Lung (tissue), 12 donors: ENCODE measurements around the gene NLRP14. TPM values are rescaled to one million over a fixed set of nuclear protein-coding genes. Genes with fewer than 3 reads are reported as not detected.

Experiments
- ATAC-seq: fragments of 200-7000 bp; cut with Tn5 transposase; one replicate; pipeline ENCODE4 v1.9.1; 2020; ENCODE audit warnings: moderate number of reproducible peaks; ENCODE audit not compliant: insufficient read depth, low FRiP score
- DNase-seq, 3 donors: peaks; one replicate each; pipeline ENCODE4 v3.0.0-alpha.2; 2013 to 2017
- H3K27ac ChIP-seq, 2 donors: one replicate each; pipeline ENCODE4 v1.5.1; 2013; ENCODE audit warnings: mild to moderate bottlenecking in 2 of 2, moderate library complexity in 2 of 2, control low read depth in 1 of 2, inconsistent platforms in 1 of 2, low read depth in 1 of 2, low read length in 1 of 2
- H3K27me3 ChIP-seq, 3 donors: one replicate each; pipeline ENCODE4 v1.5.1; 2013; ENCODE audit warnings: low read length in 2 of 3; ENCODE audit not compliant: control insufficient read depth in 3 of 3, insufficient read depth in 3 of 3
- H3K36me3 ChIP-seq, 4 donors: one replicate each; pipeline ENCODE4 v1.5.1; 2013; ENCODE audit warnings: low read length in 4 of 4, mild to moderate bottlenecking in 1 of 4, moderate library complexity in 1 of 4; ENCODE audit not compliant: control insufficient read depth in 4 of 4, insufficient read depth in 4 of 4
- H3K4me1 ChIP-seq, 5 donors: one replicate each; pipeline ENCODE4 v1.5.1; 2013; ENCODE audit warnings: low read length in 5 of 5, mild to moderate bottlenecking in 2 of 5, moderate library complexity in 1 of 5; ENCODE audit not compliant: control insufficient read depth in 5 of 5, insufficient read depth in 5 of 5
- H3K4me3 ChIP-seq: one replicate; pipeline ENCODE4 v1.5.1; 2013; ENCODE audit warnings: mild to moderate bottlenecking, control low read depth, moderate library complexity
- H3K9ac ChIP-seq, 2 donors: one replicate each; pipeline ENCODE4 v1.5.1; 2013; ENCODE audit warnings: low read length in 2 of 2, control low read depth in 1 of 2; ENCODE audit not compliant: insufficient read depth in 1 of 2
- H3K9me3 ChIP-seq, 4 donors: one replicate each; pipeline ENCODE4 v1.5.1; 2013; ENCODE audit warnings: low read length in 3 of 4, mild to moderate bottlenecking in 1 of 4, moderate library complexity in 1 of 4; ENCODE audit not compliant: control insufficient read depth in 4 of 4, insufficient read depth in 3 of 4
- CTCF ChIP-seq: IDR thresholded peaks from 2 replicates; pipeline ENCODE4 v1.5.1; 2012; ENCODE audit warnings: mild to moderate bottlenecking; ENCODE audit errors: control extremely low read depth, extremely low read depth
- WGBS, 2 donors: extraction: QIAGEN DNeasy Blood & Tissue Kit; methylation state at CpG; one replicate each; pipeline ENCODE4 v1.1.7; 2013; 5-methylcytosine and 5-hydroxymethylcytosine counted together
- polyA plus RNA-seq, 2 donors: library from polyadenylated mRNA; stranded (reverse); fragments of 200-250 nt; gene quantifications; one replicate each; pipeline ENCODE4 v1.2.1, GENCODE V29; 2013
- total RNA-seq, 2 donors: library from RNA; depleted of rRNA in 1 of 2; stranded (reverse); fragments of >200 nt in 1 of 2; gene quantifications; one replicate each; pipeline ENCODE4 v1.2.1, GENCODE V29; 2014 to 2021
- donor health status: control.
- donor health status: control.
- donor health status: Bipolar disorder and iron deficiency.
- donor health status: healthy.
- donor health status: DM: yes; HTN: yes; CAD: no.

Gene NLRP14
- total and polyA plus RNA-seq, 4 donors: 0.01 to 0.31 (median 0.15) TPM; not detected in 1

DNA sequence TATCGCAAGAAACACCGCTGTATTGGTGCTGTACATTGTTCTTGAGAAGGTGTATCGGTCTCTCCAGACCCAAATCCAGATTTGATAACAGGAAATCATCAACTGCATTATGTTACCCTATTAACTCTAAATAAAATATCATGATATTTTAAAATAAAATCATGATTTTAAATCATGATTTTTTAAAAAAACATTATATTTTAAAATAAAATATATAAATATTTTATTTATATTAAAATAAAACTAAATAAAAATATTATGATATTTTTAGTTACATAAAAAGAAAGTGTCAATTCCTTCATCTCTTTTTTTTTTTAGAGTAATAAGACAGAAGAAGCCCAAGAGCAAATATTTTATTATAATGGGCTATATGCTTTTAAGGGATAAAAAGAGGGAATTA, 96.1 kb downstream of the NLRP14 start:
- Histone ChIP-seq H3K9me3 (no peaks in the 10 kb centered on the region), H3K4me1 (no peaks in the 10 kb centered on the region), H3K9ac (no peak overlapping the region), H3K27me3 (peaks cover 0 to 2% (median 0%) of the 10 kb centered on the region in 3 donors), H3K4me3 (no peak overlapping the region), H3K27ac (no peak overlapping the region), H3K36me3 (no peaks in the 10 kb centered on the region)
- ATAC-seq: no peak
- no peak for TF ChIP-seq CTCF
- no peak for DNase-seq
- 95 to 99% methylated on average over 3 of the region's 3 CpGs for WGBS, 2 donors

Other genes with a start within 250 kb of the NLRP14 start
- under 1 TPM; 0.06 to 0.18 TPM for gene OR2AG2, start 248.5 kb upstream of the NLRP14 start, total RNA-seq
- gene OR2AG2, start 248.5 kb upstream of the NLRP14 start, polyA plus RNA-seq: under 1 TPM in 1 of 2 donors, not detected in 1; 0.01 TPM
- not detected for gene OR2AG1, start 237.5 kb upstream of the NLRP14 start, total RNA-seq
- not detected for gene OR2AG1, start 237.5 kb upstream of the NLRP14 start, polyA plus RNA-seq
- gene OR6A2, start 220.8 kb upstream of the NLRP14 start, total RNA-seq: under 1 TPM; 0.21 to 0.23 TPM
- gene OR6A2, start 220.8 kb upstream of the NLRP14 start, polyA plus RNA-seq: not detected
- gene OR10A5, start 174.8 kb upstream of the NLRP14 start, total RNA-seq: not detected
- gene OR10A5, start 174.8 kb upstream of the NLRP14 start, polyA plus RNA-seq: not detected
- gene OR10A2, start 157.4 kb upstream of the NLRP14 start, total RNA-seq: not detected
- not detected for gene OR10A2, start 157.4 kb upstream of the NLRP14 start, polyA plus RNA-seq
- gene OR10A4, start 143.9 kb upstream of the NLRP14 start, total RNA-seq: not detected
- gene OR10A4, start 143.9 kb upstream of the NLRP14 start, polyA plus RNA-seq: not detected
- gene OR2D2, start 128.0 kb upstream of the NLRP14 start, total RNA-seq: under 1 TPM in 1 of 2 donors, not detected in 1; 0.25 TPM
- not detected for gene OR2D2, start 128.0 kb upstream of the NLRP14 start, polyA plus RNA-seq
- not detected for gene OR2D3, start 99.5 kb upstream of the NLRP14 start, total RNA-seq
- gene OR2D3, start 99.5 kb upstream of the NLRP14 start, polyA plus RNA-seq: not detected
- 1 to 10 TPM; 1.2 to 3.9 TPM for gene ZNF215, start 94.1 kb upstream of the NLRP14 start, total RNA-seq
- under 1 TPM; 0.26 to 0.54 TPM for gene ZNF215, start 94.1 kb upstream of the NLRP14 start, polyA plus RNA-seq
- gene ZNF214, start 133 bp upstream of the NLRP14 start, total RNA-seq: 10 to 100 TPM in 1 of 2 donors, 1 to 10 TPM in 1; 4.7 to 14.1 TPM
- 1 to 10 TPM in 1 of 2 donors, under 1 TPM in 1; 0.96 to 1.1 TPM for gene ZNF214, start 133 bp upstream of the NLRP14 start, polyA plus RNA-seq
- gene RBMXL2, start 68.5 kb downstream of the NLRP14 start, total RNA-seq: under 1 TPM; 0.09 to 0.37 TPM
- gene RBMXL2, start 68.5 kb downstream of the NLRP14 start, polyA plus RNA-seq: not detected
- under 1 TPM in 1 of 2 donors, not detected in 1; 0.12 TPM for gene SYT9, start 231.4 kb downstream of the NLRP14 start, total RNA-seq
- gene SYT9, start 231.4 kb downstream of the NLRP14 start, polyA plus RNA-seq: under 1 TPM in 1 of 2 donors, not detected in 1; 0.01 TPM